Uterus (tissue), 2 donors: ENCODE results near the gene GPANK1.

Experiments used
- CTCF ChIP-seq, 4 experiments: fragments of 200-600 bp in 2 of 4; fragments of 450-650 bp in 2 of 4; sonication (generic) in 2 of 4; IDR thresholded peaks; one replicate each; pipeline ENCODE4 v1.5.1; 2016 to 2019; ENCODE audit warnings: antibody characterized with exemption in 4 of 4, mild to moderate bottlenecking in 2 of 4, moderate library complexity in 1 of 4
- POLR2A ChIP-seq, 2 donors: fragments of 450-650 bp; IDR thresholded peaks; one replicate each; pipeline ENCODE4 v1.6.1; 2016; ENCODE audit warnings: antibody characterized with exemption in 2 of 2, mild to moderate bottlenecking in 1 of 2, moderate library complexity in 1 of 2

- TF ChIP-seq CTCF (IDR thresholded peaks at IDR 0.05) (no peak), POLR2A (IDR thresholded peaks at IDR 0.05) (no peak)
These were observed 41.8 kb upstream of the GPANK1 start, which contains the start of gene LY6G6F for GRCh38 chr6:31706599-31706998.
